Gastrocnemius medialis (tissue), 4 donors: ENCODE results near the gene FAM13A. TPM values are rescaled to one million over a fixed set of nuclear protein-coding genes. Genes with fewer than 3 reads are reported as not detected.

Experiments used
- ATAC-seq, 2 donors: fragments of 150-250 bp; one replicate each; pipeline ENCODE4 v1.9.1; 2016
- DNase-seq, 2 donors: peaks; one replicate each; pipeline ENCODE4 v3.0.0-alpha.2; 2019
- H3K27ac ChIP-seq, 4 donors: fragments of 200-600 bp; sonication (generic); 1 replicate in 1 of 4; 2 replicates in 3 of 4; pipeline ENCODE4 v1.5.1; 2016 to 2018; ENCODE audit warnings: mild to moderate bottlenecking in 2 of 4, moderate library complexity in 1 of 4
- H3K27me3 ChIP-seq, 3 donors: fragments of 200-600 bp; sonication (generic) in 2 of 3; 1 replicate in 1 of 3; 2 replicates in 2 of 3; pipeline versions ENCODE4 v1.5.1 to v1.6.0; 2016 to 2019; ENCODE audit warnings: mild to moderate bottlenecking in 1 of 3, moderate library complexity in 1 of 3
- H3K36me3 ChIP-seq, 2 donors: fragments of 200-600 bp; sonication (generic) in 1 of 2; one replicate each; pipeline ENCODE4 v1.5.1; 2017 to 2018
- H3K4me1 ChIP-seq, 2 donors: fragments of 200-600 bp; sonication (generic) in 1 of 2; one replicate each; pipeline ENCODE4 v1.5.1; 2016 to 2017; ENCODE audit warnings: mild to moderate bottlenecking in 2 of 2
- H3K4me3 ChIP-seq, 4 donors: fragments of 200-600 bp; sonication (generic) in 3 of 4; 1 replicate in 1 of 4; 2 replicates in 3 of 4; pipeline ENCODE4 v1.5.1; 2016 to 2019; ENCODE audit warnings: mild to moderate bottlenecking in 2 of 4
- H3K9me3 ChIP-seq, 3 donors: fragments of 200-600 bp; sonication (generic) in 2 of 3; 1 replicate in 1 of 3; 2 replicates in 2 of 3; pipeline ENCODE4 v1.5.1; 2016 to 2019
- POLR2A ChIP-seq, 2 donors: fragments of 450-650 bp; IDR thresholded peaks; one replicate each; pipeline ENCODE4 v1.6.1; 2017; ENCODE audit warnings: antibody characterized with exemption in 2 of 2, mild to moderate bottlenecking in 2 of 2, moderate library complexity in 2 of 2
- in situ Hi-C, 4 donors: fragments of 200-750 bp; cut with MboI; loops; one replicate each; pipeline versions ENCODE4 v1.15.0 to v1.8.0; 2017; ENCODE audit warnings: low sequenced_read_pairs in 4 of 4
- intact Hi-C: fragments of 100-400 bp; cut with DNase I; formaldehyde crosslinking; loops from one replicate; pipeline ENCODE4 v1.15.1; 2023; ENCODE audit warnings: low total_unique reads
- total RNA-seq, 4 donors: library from RNA; depleted of rRNA; stranded (reverse); fragments of >200 nt; gene quantifications; one replicate each; pipeline versions ENCODE4 v1.1.0 to v1.2.3, GENCODE V29; 2016
- TF ChIP-seq, protein P1 (sequence below), 5 experiments: fragments of 450-650 bp in 3 of 5; fragments of 200-600 bp in 2 of 5; sonication (generic) in 2 of 5; IDR thresholded peaks in 4 of 5; conservative IDR thresholded peaks in 1 of 5; 1 replicate in 4 of 5; 2 replicates in 1 of 5; pipeline ENCODE4 v1.5.1; 2016 to 2019; ENCODE audit warnings: antibody characterized with exemption in 5 of 5, mild to moderate bottlenecking in 3 of 5, moderate library complexity in 3 of 5

FAM13A gene
- total RNA-seq, 4 donors from 2014 or later: 6.7 to 14.1 (median 11.4) TPM

DNA sequence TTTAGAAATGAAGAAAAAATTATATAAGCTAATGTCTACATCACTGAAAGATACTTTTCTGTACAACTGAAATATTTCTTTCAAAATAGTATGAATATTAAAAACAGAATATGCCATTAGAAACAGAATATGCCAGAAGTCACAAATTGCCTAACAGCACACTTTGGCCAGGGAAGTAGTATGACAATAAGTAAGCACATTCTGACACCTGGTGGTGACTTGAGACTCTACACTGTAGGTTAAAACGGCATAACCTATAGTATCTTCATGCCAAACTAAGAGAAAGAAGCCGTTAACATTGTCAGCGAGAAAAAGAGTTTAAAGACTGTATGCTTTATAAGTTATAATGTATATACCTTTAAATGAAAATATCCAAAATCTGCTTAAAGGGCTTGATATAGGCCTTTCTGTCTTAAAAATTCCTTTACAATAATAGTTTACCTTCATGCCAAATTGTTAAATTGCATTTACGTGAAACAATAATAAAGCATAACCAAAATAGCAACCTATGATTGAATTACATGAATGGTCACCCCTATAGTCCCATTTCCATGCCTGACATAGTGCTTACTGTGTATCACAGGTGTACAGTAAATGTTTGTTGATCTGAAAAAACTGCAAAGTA lies 32.8 kb downstream of the FAM13A start:
- H3K27me3 ChIP-seq: no peaks in the 10 kb centered on the region
- no peak overlapping the region for H3K4me3 ChIP-seq
- no peaks in the 10 kb centered on the region for H3K36me3 ChIP-seq
- peak; percentile 31 to 42 for DNase-seq
- ATAC-seq: peak; percentile 97 to 100
- peaks cover 8 to 15% of the 10 kb centered on the region in 2 donors for H3K4me1 ChIP-seq
- no peak overlapping the region for H3K27ac ChIP-seq
- intact Hi-C loops (loop anchor here (1.0 to 2.0 kb wide), 3 partner anchors 87 to 317 kb away; partner anchors contain the start of gene TIGD2), in situ Hi-C loops (loop anchor here (5.0 to 10.0 kb wide), 6 partner anchors 207 to 489 kb away; no protein-coding TSS in a partner anchor)
- H3K9me3 ChIP-seq: no peaks in the 10 kb centered on the region
- TF ChIP-seq POLR2A (IDR thresholded peaks at IDR 0.05): no peak
- TF ChIP-seq, protein P1, sequence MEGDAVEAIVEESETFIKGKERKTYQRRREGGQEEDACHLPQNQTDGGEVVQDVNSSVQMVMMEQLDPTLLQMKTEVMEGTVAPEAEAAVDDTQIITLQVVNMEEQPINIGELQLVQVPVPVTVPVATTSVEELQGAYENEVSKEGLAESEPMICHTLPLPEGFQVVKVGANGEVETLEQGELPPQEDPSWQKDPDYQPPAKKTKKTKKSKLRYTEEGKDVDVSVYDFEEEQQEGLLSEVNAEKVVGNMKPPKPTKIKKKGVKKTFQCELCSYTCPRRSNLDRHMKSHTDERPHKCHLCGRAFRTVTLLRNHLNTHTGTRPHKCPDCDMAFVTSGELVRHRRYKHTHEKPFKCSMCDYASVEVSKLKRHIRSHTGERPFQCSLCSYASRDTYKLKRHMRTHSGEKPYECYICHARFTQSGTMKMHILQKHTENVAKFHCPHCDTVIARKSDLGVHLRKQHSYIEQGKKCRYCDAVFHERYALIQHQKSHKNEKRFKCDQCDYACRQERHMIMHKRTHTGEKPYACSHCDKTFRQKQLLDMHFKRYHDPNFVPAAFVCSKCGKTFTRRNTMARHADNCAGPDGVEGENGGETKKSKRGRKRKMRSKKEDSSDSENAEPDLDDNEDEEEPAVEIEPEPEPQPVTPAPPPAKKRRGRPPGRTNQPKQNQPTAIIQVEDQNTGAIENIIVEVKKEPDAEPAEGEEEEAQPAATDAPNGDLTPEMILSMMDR (IDR thresholded peaks at IDR 0.05 in 4 of 5, conservative IDR thresholded peaks at IDR 0.05 in 1 of 5): peak; percentile 83 to 92 (median 86)

DNA sequence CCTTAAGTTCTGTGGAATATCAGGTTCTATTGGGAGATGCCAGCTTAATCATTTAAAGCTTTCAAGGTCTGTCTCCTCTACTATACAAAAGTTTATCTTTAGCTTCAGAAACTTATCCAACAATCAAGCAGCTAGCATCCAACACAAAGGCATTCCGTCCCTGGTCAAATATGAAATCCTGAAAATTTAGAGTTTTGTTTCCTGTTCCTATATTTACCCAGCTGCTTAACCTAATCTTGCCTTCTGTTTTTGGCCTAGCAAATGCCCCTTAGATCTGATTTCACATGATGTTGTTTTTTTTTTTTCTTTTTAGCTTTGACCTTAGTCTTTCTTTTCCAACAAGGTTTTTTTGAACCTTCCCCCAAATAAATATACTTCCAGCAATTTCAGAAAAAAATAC lies 33.8 kb downstream of the FAM13A start:
- H3K4me1 ChIP-seq: peaks cover 8 to 15% of the 10 kb centered on the region in 2 donors
- H3K27me3 ChIP-seq: no peaks in the 10 kb centered on the region
- TF ChIP-seq, protein P1 (IDR thresholded peaks at IDR 0.05 in 4 of 5, conservative IDR thresholded peaks at IDR 0.05 in 1 of 5): no peak
- no peak for TF ChIP-seq POLR2A (IDR thresholded peaks at IDR 0.05)
- H3K9me3 ChIP-seq: no peaks in the 10 kb centered on the region
- ATAC-seq (no peak), DNase-seq (no peak)
- in situ Hi-C loops: loop anchor here (5.0 to 10.0 kb wide), 6 partner anchors 206 to 488 kb away; no protein-coding TSS in a partner anchor
- intact Hi-C loops: no loop called here
- no peak overlapping the region for H3K4me3 ChIP-seq
- no peak overlapping the region for H3K27ac ChIP-seq
- H3K36me3 ChIP-seq: no peaks in the 10 kb centered on the region

DNA sequence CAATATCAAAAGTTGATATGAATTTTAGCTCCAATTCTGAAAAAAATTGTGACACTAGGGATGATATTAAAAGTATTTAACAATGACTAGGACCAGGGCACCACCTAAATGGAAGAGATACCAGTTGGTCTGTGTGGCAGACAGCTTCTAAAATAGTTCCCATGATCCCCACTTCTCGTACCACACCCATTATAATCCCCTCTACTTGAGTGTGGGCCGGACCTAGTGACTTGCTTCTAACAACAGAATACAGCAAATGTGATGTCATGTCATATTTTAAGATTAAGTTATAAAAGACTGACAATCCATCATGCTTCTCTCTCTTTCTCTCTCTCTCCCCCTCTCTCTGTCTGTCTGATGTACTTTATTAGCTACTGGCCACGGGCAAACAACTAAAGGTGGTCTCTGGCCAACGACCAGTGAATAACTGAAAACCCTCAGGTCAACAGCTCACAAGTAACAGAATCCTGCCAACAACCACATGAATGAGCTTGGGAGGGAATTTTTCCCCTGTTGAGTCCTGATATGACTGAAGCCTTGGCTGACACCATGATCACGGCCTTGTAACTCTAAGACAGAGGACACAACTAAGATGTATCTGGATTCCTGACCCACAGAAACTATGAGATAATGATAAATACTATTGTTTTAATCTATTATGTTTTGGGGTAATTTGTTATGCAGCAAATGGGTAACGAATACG lies 34.4 kb downstream of the FAM13A start:
- Histone ChIP-seq H3K4me1 (peaks cover 8 to 15% of the 10 kb centered on the region in 2 donors), H3K27me3 (no peaks in the 10 kb centered on the region), H3K36me3 (no peaks in the 10 kb centered on the region), H3K4me3 (no peak overlapping the region), H3K9me3 (no peaks in the 10 kb centered on the region), H3K27ac (no peak overlapping the region)
- in situ Hi-C loops (loop anchor here (5.0 to 10.0 kb wide), 6 partner anchors 205 to 488 kb away; no protein-coding TSS in a partner anchor), intact Hi-C loops (no loop called here)
- ATAC-seq: no peak
- TF ChIP-seq, protein P1 (IDR thresholded peaks at IDR 0.05 in 4 of 5, conservative IDR thresholded peaks at IDR 0.05 in 1 of 5): no peak
- no peak for TF ChIP-seq POLR2A (IDR thresholded peaks at IDR 0.05)
- no peak for DNase-seq

DNA sequence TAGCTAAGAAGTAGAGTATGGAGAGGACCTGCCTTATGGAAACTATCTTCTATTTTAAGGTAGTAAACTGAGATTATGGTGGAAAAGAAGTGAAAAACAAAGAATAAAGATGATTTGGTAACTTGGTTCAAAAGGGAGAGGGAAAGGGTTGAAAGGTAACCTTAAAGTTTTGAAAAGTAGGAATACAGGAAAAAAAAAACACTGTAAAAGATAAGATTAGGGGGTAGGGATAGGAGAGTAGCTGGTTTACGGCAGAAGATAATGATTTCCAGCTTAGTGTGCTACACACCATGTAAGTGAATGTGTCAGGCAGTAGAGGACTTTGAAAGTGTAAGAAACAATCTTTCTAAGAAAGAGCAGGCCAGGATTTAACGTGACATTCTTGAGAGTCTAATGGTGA lies 35.3 kb downstream of the FAM13A start:
- Histone ChIP-seq H3K9me3 (no peaks in the 10 kb centered on the region), H3K4me3 (no peak overlapping the region), H3K27ac (no peak overlapping the region), H3K4me1 (peaks cover 8 to 15% of the 10 kb centered on the region in 2 donors), H3K36me3 (no peaks in the 10 kb centered on the region), H3K27me3 (no peaks in the 10 kb centered on the region)
- no peak for ATAC-seq
- no peak for TF ChIP-seq POLR2A (IDR thresholded peaks at IDR 0.05)
- TF ChIP-seq, protein P1 (IDR thresholded peaks at IDR 0.05 in 4 of 5, conservative IDR thresholded peaks at IDR 0.05 in 1 of 5): no peak
- in situ Hi-C loops (loop anchor here (5.0 to 10.0 kb wide), 6 partner anchors 204 to 487 kb away; no protein-coding TSS in a partner anchor), intact Hi-C loops (no loop called here)
- DNase-seq: no peak
